ENCODE results near the gene CELF3.
A peak's percentile ranks its signal among the peaks of the same experiment; 100 is the strongest.

The CELF3 gene

GRCh38 chr1:151720974-151721787 is 4.6 kb upstream of the CELF3 start, which contains the start of gene RIIAD1:
TSS of gene RIIAD1 (plus strand) at chr1:151721522. CDS start at chr1:151721537, 15 bp downstream.
- DNase-seq, result peak in 11 of 56 donors; percentile 5 to 35 (median 13)

- no peak for DNase-seq
Measured at GRCh38 chr1:151720554-151720953, 4.0 kb upstream of the CELF3 start.

- no peak for DNase-seq
Measured at GRCh38 chr1:151720125-151720524, 3.5 kb upstream of the CELF3 start.

- DNase-seq, result no peak
Measured at GRCh38 chr1:151718666-151719065, 2.1 kb upstream of the CELF3 start.

- peak in 3 of 56 donors; percentile 11 to 29 (median 16) for DNase-seq
Measured at GRCh38 chr1:151718011-151718431, 1.4 kb upstream of the CELF3 start.

GRCh38 chr1:151716405-151716762 is 219 bp downstream of the CELF3 start:
- no peak for DNase-seq

GRCh38 chr1:151715726-151716404 is 738 bp downstream of the CELF3 start:
- DNase-seq, result peak in 2 of 56 donors; percentile 22 to 28

- DNase-seq, result no peak
Measured at GRCh38 chr1:151714820-151715725, 1.5 kb downstream of the CELF3 start.

- DNase-seq, result no peak
Measured at GRCh38 chr1:151713874-151714273, 2.7 kb downstream of the CELF3 start.

GRCh38 chr1:151713044-151713443 is 3.6 kb downstream of the CELF3 start:
- DNase-seq, result no peak

- DNase-seq, result no peak
Measured at GRCh38 chr1:151711951-151712350, 4.7 kb downstream of the CELF3 start.

- DNase-seq, result peak in 17 of 56 donors; percentile 12 to 48 (median 36)
Measured at GRCh38 chr1:151711044-151711800, 5.4 kb downstream of the CELF3 start.

- peak in 49 of 56 donors; percentile 9 to 92 (median 71) for DNase-seq
Measured at GRCh38 chr1:151710187-151710840, 6.3 kb downstream of the CELF3 start.

GRCh38 chr1:151708891-151709290 is 7.7 kb downstream of the CELF3 start:
- no peak for DNase-seq

GRCh38 chr1:151707541-151708065 is 9.0 kb downstream of the CELF3 start:
- DNase-seq, result no peak

- no peak for DNase-seq
Measured at GRCh38 chr1:151706464-151707415, 9.9 kb downstream of the CELF3 start.

GRCh38 chr1:151705753-151706463 is 10.7 kb downstream of the CELF3 start:
- no peak for DNase-seq

GRCh38 chr1:151705146-151705545 is 11.5 kb downstream of the CELF3 start:
- no peak for DNase-seq
